ENCODE measurements around the gene TAS2R60.

GRCh38 chr7:143429770-143430698 lies 13.2 kb upstream of the TAS2R60 start:
- no peak for TF ChIP-seq CTCF (IDR thresholded peaks at IDR 0.05)
- TF ChIP-seq POLR2A (IDR thresholded peaks at IDR 0.05): no peak
- no peak for TF ChIP-seq EP300 (IDR thresholded peaks at IDR 0.05)
